LNCaP clone FGC (cell line): ENCODE data around the gene DNASE1L1.
A peak's percentile ranks its signal among the peaks of the same experiment; 100 is the strongest.

Source experiments
- DNase-seq: peaks from one replicate; pipeline ENCODE4 v3.0.0-alpha.2; 2011; ENCODE audit warnings: low read depth
- H3K4me3 ChIP-seq: 2 replicates; pipeline ENCODE4 v1.5.1; 2011; ENCODE audit warnings: mild to moderate bottlenecking, low read depth, low read length, control low read depth
- TF ChIP-seq, protein P1 (sequence below): IDR thresholded peaks from 2 replicates; pipeline ENCODE4 v1.5.1; 2012; ENCODE audit warnings: mild to moderate bottlenecking; ENCODE audit not compliant: control insufficient read depth, insufficient read depth; ENCODE audit errors: extremely low read depth

DNASE1L1 gene, protein sequence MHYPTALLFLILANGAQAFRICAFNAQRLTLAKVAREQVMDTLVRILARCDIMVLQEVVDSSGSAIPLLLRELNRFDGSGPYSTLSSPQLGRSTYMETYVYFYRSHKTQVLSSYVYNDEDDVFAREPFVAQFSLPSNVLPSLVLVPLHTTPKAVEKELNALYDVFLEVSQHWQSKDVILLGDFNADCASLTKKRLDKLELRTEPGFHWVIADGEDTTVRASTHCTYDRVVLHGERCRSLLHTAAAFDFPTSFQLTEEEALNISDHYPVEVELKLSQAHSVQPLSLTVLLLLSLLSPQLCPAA

DNA sequence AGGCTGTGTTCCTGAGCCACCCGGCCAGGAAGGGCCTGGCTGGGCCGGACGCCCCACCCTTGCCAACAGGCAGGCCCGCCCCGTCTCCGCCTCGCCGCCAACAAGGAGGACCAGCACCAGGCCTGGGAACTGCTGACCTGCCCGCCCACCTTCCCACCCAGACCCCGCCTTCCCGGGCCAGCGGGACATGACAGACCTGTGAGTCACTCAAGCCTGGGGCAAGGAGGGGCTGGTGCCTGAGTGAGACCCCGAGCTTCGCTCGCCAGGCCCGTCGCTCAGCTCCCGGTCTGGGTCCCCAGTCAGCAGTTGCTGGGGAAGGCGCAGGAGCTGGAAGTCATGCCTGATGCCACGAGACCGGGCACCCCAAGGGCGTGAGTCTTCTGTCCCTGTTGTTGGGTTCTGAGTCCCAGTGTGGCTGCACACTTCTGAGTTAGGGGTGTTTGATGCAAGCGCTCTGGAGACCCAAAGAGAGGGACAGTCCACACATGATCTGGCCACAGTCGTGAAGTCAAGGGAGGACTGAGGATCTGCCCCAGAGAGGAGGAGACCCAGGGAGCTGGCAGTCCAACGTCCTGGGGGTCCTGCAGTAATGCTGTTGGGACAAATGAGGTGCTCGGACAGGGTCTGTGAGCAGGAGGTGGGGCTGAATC, at the start of gene DNASE1L1:
DNASE1L1 (minus strand) TSS at position 33 of the 650 bp plus-strand sequence. CDS start 3,686 bp downstream, outside the sequence.
- DNase-seq = no peak
- no peak within 1 kb of the TSS for H3K4me3 ChIP-seq
- TF ChIP-seq, protein P1, sequence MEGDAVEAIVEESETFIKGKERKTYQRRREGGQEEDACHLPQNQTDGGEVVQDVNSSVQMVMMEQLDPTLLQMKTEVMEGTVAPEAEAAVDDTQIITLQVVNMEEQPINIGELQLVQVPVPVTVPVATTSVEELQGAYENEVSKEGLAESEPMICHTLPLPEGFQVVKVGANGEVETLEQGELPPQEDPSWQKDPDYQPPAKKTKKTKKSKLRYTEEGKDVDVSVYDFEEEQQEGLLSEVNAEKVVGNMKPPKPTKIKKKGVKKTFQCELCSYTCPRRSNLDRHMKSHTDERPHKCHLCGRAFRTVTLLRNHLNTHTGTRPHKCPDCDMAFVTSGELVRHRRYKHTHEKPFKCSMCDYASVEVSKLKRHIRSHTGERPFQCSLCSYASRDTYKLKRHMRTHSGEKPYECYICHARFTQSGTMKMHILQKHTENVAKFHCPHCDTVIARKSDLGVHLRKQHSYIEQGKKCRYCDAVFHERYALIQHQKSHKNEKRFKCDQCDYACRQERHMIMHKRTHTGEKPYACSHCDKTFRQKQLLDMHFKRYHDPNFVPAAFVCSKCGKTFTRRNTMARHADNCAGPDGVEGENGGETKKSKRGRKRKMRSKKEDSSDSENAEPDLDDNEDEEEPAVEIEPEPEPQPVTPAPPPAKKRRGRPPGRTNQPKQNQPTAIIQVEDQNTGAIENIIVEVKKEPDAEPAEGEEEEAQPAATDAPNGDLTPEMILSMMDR = no peak

DNA sequence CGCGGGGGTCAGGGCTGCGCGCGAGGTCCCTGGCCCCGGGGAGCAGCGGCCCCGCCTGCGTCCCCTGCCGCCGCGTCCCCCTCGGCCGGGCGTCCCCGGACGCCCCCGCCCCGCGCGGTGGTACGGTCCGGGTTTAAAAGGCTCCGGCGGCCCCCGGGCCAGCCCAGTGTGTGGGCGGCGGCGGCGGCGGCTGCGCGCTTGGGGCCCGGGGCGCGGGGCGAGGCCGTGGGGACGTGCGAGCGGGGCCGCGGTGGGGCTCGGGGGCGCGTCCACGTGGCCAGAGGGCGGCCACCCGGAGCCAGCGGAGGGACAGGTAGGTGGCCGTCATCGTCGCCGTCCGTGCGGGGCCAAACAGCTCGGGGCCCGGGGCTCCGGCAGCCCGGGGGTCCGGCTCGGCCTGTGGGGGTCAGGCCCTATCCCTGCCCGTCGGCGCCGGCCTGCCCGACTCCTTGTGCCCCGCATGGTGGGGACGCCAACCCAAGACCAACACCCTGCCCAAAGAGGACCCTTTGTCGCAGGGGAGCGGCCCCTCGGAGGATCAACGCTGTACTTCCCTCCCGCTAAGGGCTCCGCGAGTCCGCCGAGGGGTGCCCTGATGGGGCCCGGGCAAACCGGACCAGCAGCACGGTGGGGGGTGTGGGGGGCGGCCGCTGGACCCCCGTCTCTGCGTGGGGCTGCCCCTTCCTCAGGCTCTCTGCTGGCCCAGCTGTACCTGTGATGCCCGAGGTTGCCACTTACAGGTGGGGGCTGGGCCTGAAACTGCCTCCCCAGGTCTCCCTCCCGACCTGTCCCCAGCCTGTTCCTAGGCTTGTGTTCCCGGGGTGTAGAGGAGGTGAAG, 49.3 kb upstream of the DNASE1L1 start, which contains the start of gene PLXNA3:
PLXNA3 (plus strand) TSS at position 166 of the 838 bp plus-strand sequence. CDS start 1,903 bp downstream, outside the sequence.
- peak within 1 kb of the TSS; percentile 59 for H3K4me3 ChIP-seq
- TF ChIP-seq, protein P1 = no peak
- DNase-seq = no peak

DNA sequence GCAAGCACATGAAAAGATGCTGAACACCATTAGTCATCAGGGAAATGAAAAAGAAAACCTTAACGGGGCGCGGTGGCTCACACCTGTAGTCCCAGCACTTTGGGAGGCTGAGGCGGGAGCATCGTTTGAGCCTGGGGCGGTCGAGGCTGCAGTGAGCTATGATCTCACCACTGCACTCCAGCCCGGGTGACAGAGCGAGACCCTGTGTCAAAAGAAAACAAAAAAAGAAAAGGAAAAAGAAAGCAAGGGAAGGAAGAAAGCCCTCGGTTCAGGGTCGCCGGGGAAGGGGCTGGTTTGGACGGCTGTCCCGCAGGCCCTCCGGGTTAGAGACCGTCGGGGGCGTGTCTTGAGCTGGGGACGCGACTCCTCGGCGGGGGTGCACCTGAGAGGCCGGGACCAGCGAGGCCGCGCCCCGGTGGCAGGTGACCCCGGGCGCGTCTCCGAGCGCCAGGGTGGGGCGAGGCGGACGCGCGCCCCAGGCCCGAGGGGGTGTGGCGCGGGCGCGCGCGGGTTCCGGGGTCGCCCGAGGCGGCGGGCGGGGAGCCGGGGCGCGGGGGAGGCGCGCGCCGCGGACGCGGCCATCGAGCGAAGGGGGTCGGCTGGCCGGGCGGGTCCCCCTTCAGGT, 48.5 kb upstream of the DNASE1L1 start:
- H3K4me3 ChIP-seq = peak overlapping the region; percentile 44
- DNase-seq = no peak
- TF ChIP-seq, protein P1 = no peak

DNA sequence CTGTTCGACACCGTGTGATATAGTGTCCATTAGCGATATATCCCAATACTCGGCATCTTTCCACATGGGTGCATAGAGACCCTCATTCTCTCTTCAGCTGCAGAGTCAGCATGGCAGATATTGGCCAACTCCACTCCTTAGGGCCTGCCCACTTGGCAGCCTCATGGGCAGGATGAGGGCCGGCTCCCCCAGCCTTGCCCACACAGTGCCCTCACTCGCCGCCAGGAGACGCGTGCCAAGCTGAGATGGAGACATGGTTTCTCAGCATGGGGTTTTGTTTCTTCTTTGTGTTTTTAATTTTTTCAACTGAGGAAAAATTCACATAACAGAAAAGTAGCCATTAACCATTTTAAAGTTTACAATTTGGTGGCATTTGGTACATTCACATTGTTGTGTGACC, 43.8 kb upstream of the DNASE1L1 start:
- TF ChIP-seq, protein P1 = no peak
- DNase-seq = no peak
- H3K4me3 ChIP-seq = no peak overlapping the region

DNA sequence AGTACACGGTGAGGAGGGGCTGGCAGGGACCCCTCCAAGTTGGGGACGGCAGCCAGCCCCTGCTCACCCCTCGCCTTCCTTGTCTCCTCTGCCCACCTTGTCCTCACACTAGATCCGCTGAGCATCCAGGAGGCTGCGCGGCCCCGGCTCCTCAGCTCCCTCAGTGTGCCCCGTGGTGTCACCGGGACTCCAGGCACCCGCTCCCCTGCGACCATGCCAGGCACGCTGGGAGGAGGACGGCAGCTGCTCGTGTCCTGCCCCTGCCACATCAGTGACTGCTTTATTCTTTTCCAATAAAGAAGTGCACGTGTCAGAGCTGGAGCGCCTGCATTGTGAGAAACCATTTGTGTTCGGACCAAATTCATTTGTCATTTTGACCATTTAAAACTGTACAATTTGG, 41.3 kb upstream of the DNASE1L1 start:
- H3K4me3 ChIP-seq = no peak overlapping the region
- no peak for DNase-seq
- TF ChIP-seq, protein P1 = no peak

DNA sequence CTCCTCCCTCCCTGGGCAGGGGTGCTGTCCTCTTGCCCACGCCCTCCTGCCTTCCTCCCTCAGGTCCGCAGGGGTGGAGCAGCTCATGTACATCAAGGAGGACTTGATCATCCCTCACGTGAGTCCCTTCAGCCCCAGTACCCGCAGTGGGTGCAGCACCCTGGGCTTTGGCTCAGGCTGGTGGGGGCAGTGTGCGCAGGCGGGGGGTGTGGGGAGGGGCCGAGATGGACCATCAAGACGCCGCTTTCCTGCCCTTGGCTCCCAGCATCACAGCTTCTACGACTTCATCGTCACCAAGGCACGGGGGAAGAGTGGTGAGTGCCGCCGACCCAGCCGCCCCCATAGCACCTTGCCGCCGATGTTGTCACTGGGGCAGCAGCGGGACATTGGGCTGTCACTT, 40.6 kb upstream of the DNASE1L1 start:
- TF ChIP-seq, protein P1 = no peak
- no peak for DNase-seq
- H3K4me3 ChIP-seq = no peak overlapping the region
